ENCODE results near the gene PARVB.

GRCh38 chr22:44221710-44222475 lies 197.8 kb downstream of the PARVB start:
- TF ChIP-seq CTCF (IDR thresholded peaks at IDR 0.05; ENCODE audit: extremely low read depth in 1 of 2, insufficient read depth in 1 of 2, low read depth in 1 of 2, low read length in 2 of 2), result no peak
- no peak for TF ChIP-seq POLR2A (IDR thresholded peaks at IDR 0.05; ENCODE audit: low read depth, low read length)
- TF ChIP-seq MYC (IDR thresholded peaks at IDR 0.05; ENCODE audit: low read depth, low read length), result no peak
- no peak for TF ChIP-seq JUN (IDR thresholded peaks at IDR 0.05; ENCODE audit: borderline replicate concordance, insufficient read depth, insufficient read length, low read depth)
- no peak for TF ChIP-seq MAX (IDR thresholded peaks at IDR 0.05; ENCODE audit: insufficient read depth, insufficient read length)
- no peak for TF ChIP-seq POLR2AphosphoS5 (IDR thresholded peaks at IDR 0.05; ENCODE audit: insufficient read depth, low read depth, low read length)
- no peak for TF ChIP-seq EZH2 (IDR thresholded peaks at IDR 0.05; ENCODE audit: borderline replicate concordance, low read depth, low read length, severe bottlenecking)
- TF ChIP-seq GATA2 (IDR thresholded peaks at IDR 0.05; ENCODE audit: insufficient read depth, insufficient read length, low read depth, low read length), result no peak

Data from endothelial cell of umbilical vein (primary cell).